Ovary (tissue), 3 donors: ENCODE measurements around the gene RPTOR.

ENCODE experiments used
- CTCF ChIP-seq, 3 donors: fragments of 450-650 bp in 2 of 3; fragments of 200-600 bp in 1 of 3; IDR thresholded peaks; one replicate each; pipeline versions ENCODE4 v1.5.1 to v1.8.0; 2016 to 2022; ENCODE audit warnings: antibody characterized with exemption in 3 of 3, mild to moderate bottlenecking in 1 of 3
- EP300 ChIP-seq: sonication (generic); formaldehyde crosslinking; IDR thresholded peaks from one replicate; pipeline ENCODE4 v1.6.1; 2017; ENCODE audit warnings: antibody characterized with exemption
- POLR2A ChIP-seq: fragments of 450-650 bp; IDR thresholded peaks from one replicate; pipeline ENCODE4 v1.6.1; 2017; ENCODE audit warnings: antibody characterized with exemption, mild to moderate bottlenecking, moderate library complexity
- donor health status: DM: no; HTN: no; CAD: no.

- TF ChIP-seq CTCF (IDR thresholded peaks at IDR 0.05) (no peak), POLR2A (no peak), EP300 (no peak)
Observed at GRCh38 chr17:80624864-80625263, 80.2 kb downstream of the RPTOR start.
